IMR-90 (cell line): ENCODE results near the gene FOXF1. TPM values are rescaled to one million over a fixed set of nuclear protein-coding genes. Genes with fewer than 3 reads are reported as not detected.

Experiments
- ATAC-seq: fragments of 200-7000 bp; cut with Tn5 transposase; 2 replicates; pipeline ENCODE4 v1.9.1; 2020; ENCODE audit warnings: low read depth, mild to moderate bottlenecking, moderate library complexity
- BruUV-seq: library from RNA; stranded (reverse); fragments of 400-500 nt; replicated peaks from 2 replicates; lab custom pipeline; 2021; lab: Mats Ljungman, UMichigan
- CTCF ChIA-PET: fragments of 300-600 bp; formaldehyde crosslinking; extraction: SDS; loops from one replicate; lab custom pipeline; 2021; ENCODE audit warnings: antibody characterized with exemption; lab: Yijun Ruan, JAX
- POLR2A ChIA-PET: fragments of 300-600 bp; sonication (Branson Sonifier 250); formaldehyde crosslinking; loops from one replicate; lab custom pipeline; 2022; ENCODE audit warnings: antibody characterized with exemption; ENCODE audit not compliant: unreplicated experiment; lab: Charles Lee
- DNase-seq: peaks from one replicate; pipeline ENCODE4 v3.0.0; 2013
- H2AFZ ChIP-seq: replicated peaks from 2 replicates; pipeline ENCODE3; 2013; ENCODE audit warnings: low read length, mild to moderate bottlenecking; ENCODE audit not compliant: poor library complexity
- H2AK5ac ChIP-seq: 2 replicates; pipeline ENCODE4 v1.6.1; 2013; ENCODE audit warnings: low read depth, low read length, inconsistent platforms
- H2AK9ac ChIP-seq: replicated peaks from 2 replicates; pipeline ENCODE3; 2013; ENCODE audit warnings: mild to moderate bottlenecking, low read depth, low read length, moderate library complexity; ENCODE audit not compliant: poor library complexity
- H2BK120ac ChIP-seq: 2 replicates; pipeline ENCODE4 v1.6.1; 2013; ENCODE audit warnings: low read depth, low read length, inconsistent platforms
- H2BK15ac ChIP-seq: 3 replicates; pipeline ENCODE4 v1.6.1; 2013; ENCODE audit warnings: low read depth, low read length, inconsistent platforms
- H2BK20ac ChIP-seq: 2 replicates; pipeline ENCODE4 v1.6.1; 2013; ENCODE audit warnings: low read depth, mild to moderate bottlenecking, inconsistent platforms, low read length, moderate library complexity
- H2BK5ac ChIP-seq: 2 replicates; pipeline ENCODE4 v1.6.1; 2013; ENCODE audit warnings: mild to moderate bottlenecking, low read depth, low read length, inconsistent platforms; ENCODE audit not compliant: poor library complexity, severe bottlenecking
- H3K14ac ChIP-seq: replicated peaks from 2 replicates; pipeline ENCODE4 v1.6.1; 2013; ENCODE audit warnings: low read depth, low read length, inconsistent platforms
- H3K18ac ChIP-seq: 2 replicates; pipeline ENCODE4 v1.6.1; 2013; ENCODE audit warnings: low read depth, low read length, control low read depth
- H3K23ac ChIP-seq: 2 replicates; pipeline ENCODE4 v1.6.1; 2013; ENCODE audit warnings: low read depth, low read length, inconsistent platforms
- H3K27ac ChIP-seq: 2 replicates; pipeline ENCODE4 v1.5.1; 2013; ENCODE audit warnings: mild to moderate bottlenecking, control low read depth, low read length; ENCODE audit not compliant: insufficient read depth
- H3K27me3 ChIP-seq: 2 replicates; pipeline ENCODE4 v1.6.1; 2013; ENCODE audit warnings: low read length; ENCODE audit not compliant: control insufficient read depth, insufficient read depth
- H3K36me3 ChIP-seq: 2 replicates; pipeline ENCODE4 v1.6.1; 2013; ENCODE audit warnings: low read length, mixed read lengths; ENCODE audit not compliant: control insufficient read depth, insufficient read depth
- H3K4ac ChIP-seq: 2 replicates; pipeline ENCODE4 v1.6.1; 2013; ENCODE audit warnings: low read depth, low read length, inconsistent platforms
- H3K4me1 ChIP-seq: 2 replicates; pipeline ENCODE4 v1.6.1; 2013; ENCODE audit warnings: low read length, mixed read lengths; ENCODE audit not compliant: control insufficient read depth, insufficient read depth
- H3K4me2 ChIP-seq: 2 replicates; pipeline ENCODE4 v1.6.1; 2013; ENCODE audit warnings: low read depth, mild to moderate bottlenecking, control low read depth, low read length, moderate library complexity
- H3K4me3 ChIP-seq: 2 replicates; pipeline ENCODE4 v1.5.1; 2013; ENCODE audit warnings: low read depth, mild to moderate bottlenecking, control low read depth, low read length, moderate library complexity; ENCODE audit not compliant: insufficient read depth
- H3K56ac ChIP-seq: 2 replicates; pipeline ENCODE4 v1.6.1; 2013; ENCODE audit warnings: low read length, inconsistent platforms; ENCODE audit not compliant: insufficient read depth; ENCODE audit errors: extremely low read depth
- H3K79me1 ChIP-seq, 2 experiments: 2 replicates each; pipeline ENCODE4 v1.6.1; 2013; ENCODE audit warnings: low read length in 2 of 2, inconsistent platforms in 1 of 2, low read depth in 1 of 2
- H3K9ac ChIP-seq: 2 replicates; pipeline ENCODE4 v1.6.1; 2013; ENCODE audit warnings: low read depth, low read length, control low read depth
- H3K9me1 ChIP-seq: 2 replicates; pipeline ENCODE4 v1.6.1; 2013; ENCODE audit warnings: low read length, inconsistent platforms; ENCODE audit not compliant: insufficient read depth
- H3K9me3 ChIP-seq: 2 replicates; pipeline ENCODE4 v1.6.1; 2013; ENCODE audit warnings: low read length; ENCODE audit not compliant: control insufficient read depth, insufficient read depth
- H4K20me1 ChIP-seq: 2 replicates; pipeline ENCODE4 v1.6.1; 2013; ENCODE audit warnings: low read length, inconsistent platforms; ENCODE audit not compliant: insufficient read depth
- H4K5ac ChIP-seq: 2 replicates; pipeline ENCODE4 v1.6.1; 2013; ENCODE audit warnings: mild to moderate bottlenecking, low read depth, low read length, control low read depth
- H4K8ac ChIP-seq, 2 experiments: 2 replicates each; pipeline ENCODE4 v1.6.1; 2013; ENCODE audit warnings: low read depth in 2 of 2, low read length in 2 of 2, control low read depth in 1 of 2, inconsistent platforms in 1 of 2
- H4K91ac ChIP-seq: 2 replicates; pipeline ENCODE4 v1.6.1; 2013; ENCODE audit warnings: low read depth, low read length, inconsistent platforms; ENCODE audit not compliant: insufficient read depth
- BHLHE40 ChIP-seq: fragments of 150-350 bp; IDR thresholded peaks from 2 replicates; pipeline ENCODE4 v1.6.1; 2016; ENCODE audit warnings: mild to moderate bottlenecking, low read depth, low read length
- CEBPB ChIP-seq: IDR thresholded peaks from 2 replicates; pipeline ENCODE4 v1.6.1; 2012; ENCODE audit warnings: low read depth, low read length, improper control_type of control experiment
- CHD1 ChIP-seq: IDR thresholded peaks from 2 replicates; pipeline ENCODE4 v1.6.1; 2012; ENCODE audit warnings: low read depth, low read length, improper control_type of control experiment
- ELK1 ChIP-seq: fragments of 150-350 bp; IDR thresholded peaks from 2 replicates; pipeline ENCODE4 v1.6.1; 2016; ENCODE audit warnings: low read depth, mild to moderate bottlenecking, low read length, moderate library complexity, borderline replicate concordance
- FOS ChIP-seq: fragments of 150-350 bp; IDR thresholded peaks from 2 replicates; pipeline ENCODE4 v1.6.1; 2016; ENCODE audit warnings: low read depth, low read length
- MAFK ChIP-seq: IDR thresholded peaks from 2 replicates; pipeline ENCODE4 v1.6.1; 2012; ENCODE audit warnings: low read depth, low read length, improper control_type of control experiment
- MAZ ChIP-seq: IDR thresholded peaks from 2 replicates; pipeline ENCODE4 v1.6.1; 2012; ENCODE audit warnings: low read depth, mild to moderate bottlenecking, low read length, improper control_type of control experiment, moderate library complexity, borderline replicate concordance
- MXI1 ChIP-seq: IDR thresholded peaks from 2 replicates; pipeline ENCODE4 v1.6.1; 2012; ENCODE audit warnings: low read depth, mild to moderate bottlenecking, low read length, moderate library complexity, borderline replicate concordance
- NFE2L2 ChIP-seq: fragments of 150-350 bp; IDR thresholded peaks from 2 replicates; pipeline ENCODE4 v1.6.1; 2016; ENCODE audit warnings: low read depth, mild to moderate bottlenecking, low read length
- POLR2A ChIP-seq: IDR thresholded peaks from 2 replicates; pipeline ENCODE4 v1.6.1; 2012; ENCODE audit warnings: mild to moderate bottlenecking, low read depth, low read length
- RAD21 ChIP-seq: IDR thresholded peaks from 2 replicates; pipeline ENCODE4 v1.6.1; 2012; ENCODE audit warnings: low read length, improper control_type of control experiment
- RCOR1 ChIP-seq: IDR thresholded peaks from 2 replicates; pipeline ENCODE4 v1.6.1; 2012; ENCODE audit warnings: mild to moderate bottlenecking, low read length, improper control_type of control experiment; ENCODE audit not compliant: insufficient replicate concordance
- RFX5 ChIP-seq: IDR thresholded peaks from 2 replicates; pipeline ENCODE4 v1.8.0; 2012; ENCODE audit warnings: low read depth, mild to moderate bottlenecking, low read length, moderate library complexity
- SMC3 ChIP-seq: fragments of 150-350 bp; IDR thresholded peaks from 2 replicates; pipeline ENCODE4 v1.6.1; 2016; ENCODE audit warnings: low read depth, mild to moderate bottlenecking, antibody characterized with exemption, low read length, moderate library complexity
- WGBS, 2 experiments: methylation state at CpG; one replicate each; pipeline versions ENCODE4 v1.1.5 to v1.1.7; 2013; ENCODE audit warnings: missing lambda C conversion rate in 2 of 2; ENCODE audit not compliant: insufficient read length in 1 of 2; ENCODE audit errors: extremely low coverage in 2 of 2; 5-methylcytosine and 5-hydroxymethylcytosine counted together
- dilution Hi-C: fragments of 300-500 bp; cut with HindIII; formaldehyde crosslinking; loops from one replicate; pipeline ENCODE4 v1.14.3; 2018; ENCODE audit warnings: low sequenced_read_pairs; ENCODE audit not compliant: unreplicated experiment
- in situ Hi-C: fragments of 300-500 bp; cut with MboI; formaldehyde crosslinking; loops from 3 replicates; pipeline ENCODE4 v1.14.3; 2019; ENCODE audit warnings: low sequenced_read_pairs, inconsistent platforms, mixed read lengths
- intact Hi-C: fragments of 100-400 bp; cut with micrococcal nuclease; formaldehyde crosslinking; loops from 2 replicates; pipeline ENCODE4 v1.10.0; 2022
- polyA plus RNA-seq, 3 experiments: library from polyadenylated mRNA; depleted of rRNA; stranded (reverse); fragments of >200 nt; gene quantifications; 2 replicates each; pipeline ENCODE4 v1.2.3, GENCODE V29; 2012; ENCODE audit warnings: low replicate concordance in 1 of 3
- total RNA-seq: library from RNA; depleted of rRNA; stranded (reverse); fragments of >200 nt; gene quantifications from 2 replicates; pipeline ENCODE4 v1.2.3, GENCODE V29; 2012
- TF ChIP-seq, protein P1 (sequence below): conservative IDR thresholded peaks from 2 replicates; pipeline ENCODE4 v1.5.1; 2012; ENCODE audit warnings: mild to moderate bottlenecking, low read depth, low read length, improper control_type of control experiment
- TF ChIP-seq, protein P2 (sequence below): fragments of 150-350 bp; IDR thresholded peaks from 2 replicates; pipeline ENCODE4 v1.6.1; 2017; ENCODE audit warnings: mild to moderate bottlenecking, antibody characterized with exemption, low read length, low read depth

FOXF1 gene
- total and polyA plus RNA-seq, 2 of the 4 experiments (the other 2 are of a cell fraction) = 2.7 to 33.0 TPM

- intact Hi-C loops = no loop called here
- no peak overlapping the region for H3K27ac ChIP-seq
- H3K9ac ChIP-seq = no peak overlapping the region
- H3K18ac ChIP-seq = no peak overlapping the region
- H3K4ac ChIP-seq = no peak overlapping the region
- ChIA-PET POLR2A (no interaction called here), CTCF (interaction anchor here (0.7 kb wide), 1 partner anchor 221 kb away, joined by 3 read pairs; no protein-coding TSS in a partner anchor)
- ATAC-seq = no peak
- H3K36me3 ChIP-seq = peaks cover 2% of the 10 kb centered on the region; the same call in 1 of the 2 replicates
- no peak overlapping the region for H2AK9ac ChIP-seq
- no peak overlapping the region for H2BK120ac ChIP-seq
- no peak overlapping the region for H4K8ac ChIP-seq
- no peak for DNase-seq
- H3K9me1 ChIP-seq = no peaks in the 10 kb centered on the region
- no peak overlapping the region for H2BK5ac ChIP-seq
- no peak overlapping the region for H3K4me2 ChIP-seq
- H3K14ac ChIP-seq = no peak overlapping the region
- in situ Hi-C loops = no loop called here
- no peak overlapping the region for H4K5ac ChIP-seq
- H2BK15ac ChIP-seq = no peak overlapping the region
- no peak overlapping the region for H2AFZ ChIP-seq
- H3K4me1 ChIP-seq = no peaks in the 10 kb centered on the region
- H3K27me3 ChIP-seq = no peaks in the 10 kb centered on the region
- TF ChIP-seq NFE2L2 (no peak), CHD1 (no peak), SMC3 (no peak), RCOR1 (no peak), RAD21 (no peak), BHLHE40 (no peak), CEBPB (no peak), ELK1 (no peak), MAFK (no peak), MXI1 (no peak), MAZ (no peak), POLR2A (no peak), FOS (no peak), RFX5 (no peak)
- TF ChIP-seq, protein P1, sequence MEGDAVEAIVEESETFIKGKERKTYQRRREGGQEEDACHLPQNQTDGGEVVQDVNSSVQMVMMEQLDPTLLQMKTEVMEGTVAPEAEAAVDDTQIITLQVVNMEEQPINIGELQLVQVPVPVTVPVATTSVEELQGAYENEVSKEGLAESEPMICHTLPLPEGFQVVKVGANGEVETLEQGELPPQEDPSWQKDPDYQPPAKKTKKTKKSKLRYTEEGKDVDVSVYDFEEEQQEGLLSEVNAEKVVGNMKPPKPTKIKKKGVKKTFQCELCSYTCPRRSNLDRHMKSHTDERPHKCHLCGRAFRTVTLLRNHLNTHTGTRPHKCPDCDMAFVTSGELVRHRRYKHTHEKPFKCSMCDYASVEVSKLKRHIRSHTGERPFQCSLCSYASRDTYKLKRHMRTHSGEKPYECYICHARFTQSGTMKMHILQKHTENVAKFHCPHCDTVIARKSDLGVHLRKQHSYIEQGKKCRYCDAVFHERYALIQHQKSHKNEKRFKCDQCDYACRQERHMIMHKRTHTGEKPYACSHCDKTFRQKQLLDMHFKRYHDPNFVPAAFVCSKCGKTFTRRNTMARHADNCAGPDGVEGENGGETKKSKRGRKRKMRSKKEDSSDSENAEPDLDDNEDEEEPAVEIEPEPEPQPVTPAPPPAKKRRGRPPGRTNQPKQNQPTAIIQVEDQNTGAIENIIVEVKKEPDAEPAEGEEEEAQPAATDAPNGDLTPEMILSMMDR = no peak
- TF ChIP-seq, protein P2, sequence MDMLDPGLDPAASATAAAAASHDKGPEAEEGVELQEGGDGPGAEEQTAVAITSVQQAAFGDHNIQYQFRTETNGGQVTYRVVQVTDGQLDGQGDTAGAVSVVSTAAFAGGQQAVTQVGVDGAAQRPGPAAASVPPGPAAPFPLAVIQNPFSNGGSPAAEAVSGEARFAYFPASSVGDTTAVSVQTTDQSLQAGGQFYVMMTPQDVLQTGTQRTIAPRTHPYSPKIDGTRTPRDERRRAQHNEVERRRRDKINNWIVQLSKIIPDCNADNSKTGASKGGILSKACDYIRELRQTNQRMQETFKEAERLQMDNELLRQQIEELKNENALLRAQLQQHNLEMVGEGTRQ = no peak
- H3K79me1 ChIP-seq = no peaks in the 10 kb centered on the region
- no peak overlapping the region for H3K23ac ChIP-seq
- H2BK20ac ChIP-seq = no peak overlapping the region
- no peak overlapping the region for H3K4me3 ChIP-seq
- dilution Hi-C loops = no loop called here
- no TSS peak for BruUV-seq
- WGBS, 2 experiments = 100% methylated on average over 4 of the region's 15 CpGs; no CpG with 5 or more reads in 1 of the 2 experiments
- no peaks in the 10 kb centered on the region for H4K20me1 ChIP-seq
- H4K91ac ChIP-seq = no peak overlapping the region
- H3K9me3 ChIP-seq = no peaks in the 10 kb centered on the region
- H2AK5ac ChIP-seq = no peak overlapping the region
- H3K56ac ChIP-seq = no peak overlapping the region
These were observed 17.0 kb downstream of the FOXF1 start for GRCh38 chr16:86527366-86527765.
